ENCODE measurements around the gene GALK2.

DNA sequence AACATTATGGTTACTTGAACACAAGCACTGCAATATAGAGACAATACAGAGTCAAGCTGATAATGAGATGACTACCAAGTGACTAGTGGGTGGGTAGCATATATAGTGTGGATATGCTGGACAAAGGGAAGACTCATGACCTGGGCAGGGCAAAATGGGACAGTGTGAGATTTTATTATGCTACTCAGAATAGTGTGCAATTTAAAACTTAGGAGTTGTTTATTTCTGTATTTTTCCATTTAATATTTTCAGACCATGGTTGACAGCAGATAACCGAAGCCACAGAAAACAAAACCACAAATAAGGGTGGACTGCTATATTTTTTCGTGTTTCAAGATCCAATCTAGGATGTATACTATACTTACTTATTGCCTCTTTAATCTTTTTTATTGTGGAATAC is 19.6 kb downstream of the GALK2 start:
- TF ChIP-seq, protein P1, sequence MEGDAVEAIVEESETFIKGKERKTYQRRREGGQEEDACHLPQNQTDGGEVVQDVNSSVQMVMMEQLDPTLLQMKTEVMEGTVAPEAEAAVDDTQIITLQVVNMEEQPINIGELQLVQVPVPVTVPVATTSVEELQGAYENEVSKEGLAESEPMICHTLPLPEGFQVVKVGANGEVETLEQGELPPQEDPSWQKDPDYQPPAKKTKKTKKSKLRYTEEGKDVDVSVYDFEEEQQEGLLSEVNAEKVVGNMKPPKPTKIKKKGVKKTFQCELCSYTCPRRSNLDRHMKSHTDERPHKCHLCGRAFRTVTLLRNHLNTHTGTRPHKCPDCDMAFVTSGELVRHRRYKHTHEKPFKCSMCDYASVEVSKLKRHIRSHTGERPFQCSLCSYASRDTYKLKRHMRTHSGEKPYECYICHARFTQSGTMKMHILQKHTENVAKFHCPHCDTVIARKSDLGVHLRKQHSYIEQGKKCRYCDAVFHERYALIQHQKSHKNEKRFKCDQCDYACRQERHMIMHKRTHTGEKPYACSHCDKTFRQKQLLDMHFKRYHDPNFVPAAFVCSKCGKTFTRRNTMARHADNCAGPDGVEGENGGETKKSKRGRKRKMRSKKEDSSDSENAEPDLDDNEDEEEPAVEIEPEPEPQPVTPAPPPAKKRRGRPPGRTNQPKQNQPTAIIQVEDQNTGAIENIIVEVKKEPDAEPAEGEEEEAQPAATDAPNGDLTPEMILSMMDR (conservative IDR thresholded peaks at IDR 0.05; ENCODE audit: low read length), result no peak
- no peak for TF ChIP-seq EZH2phosphoT487 (IDR thresholded peaks at IDR 0.05; ENCODE audit: borderline replicate concordance, low read depth, low read length)

Measured in OCI-LY7 (cell line).